Adipocyte (in vitro differentiated cells): ENCODE results near the gene SLC35G6.
A peak's percentile ranks its signal among the peaks of the same experiment; 100 is the strongest.
"Not testable (repeated sequence)": the region's sequence is repeated elsewhere in the genome, so short reads cannot be mapped to it uniquely, and the experiment has no call there.

Experiments
- DNase-seq: peaks from one replicate; pipeline ENCODE4 v3.0.0-alpha.2; 2015; ENCODE audit warnings: low read depth
- H3K27me3 ChIP-seq: replicated peaks from 2 replicates; pipeline ENCODE4 v1.7.0; 2013; ENCODE audit warnings: mild to moderate bottlenecking, low read length, moderate library complexity; ENCODE audit not compliant: control insufficient read depth, insufficient read depth
- H3K36me3 ChIP-seq: 2 replicates; pipeline ENCODE4 v1.7.0; 2013; ENCODE audit warnings: low read length, mild to moderate bottlenecking, moderate library complexity; ENCODE audit not compliant: control insufficient read depth, insufficient read depth, severe bottlenecking
- H3K4me1 ChIP-seq: 2 replicates; pipeline ENCODE4 v1.7.0; 2013; ENCODE audit warnings: mild to moderate bottlenecking, low read length, moderate library complexity; ENCODE audit not compliant: control insufficient read depth, insufficient read depth
- H3K4me3 ChIP-seq: 2 replicates; pipeline ENCODE4 v1.7.0; 2013; ENCODE audit warnings: mild to moderate bottlenecking, low read length, moderate library complexity
- H3K9ac ChIP-seq: 2 replicates; pipeline ENCODE4 v1.7.0; 2013; ENCODE audit warnings: mild to moderate bottlenecking, low read length, moderate library complexity
- H3K9me3 ChIP-seq: 2 replicates; pipeline ENCODE4 v1.7.0; 2013; ENCODE audit warnings: mild to moderate bottlenecking, low read length, moderate library complexity; ENCODE audit not compliant: control insufficient read depth

Gene SLC35G6

GRCh38 chr17:7463372-7463846 lies 17.8 kb upstream of the SLC35G6 start:
- peaks cover 27% of the 10 kb centered on the region for H3K4me1 ChIP-seq
- DNase-seq = no peak
- no peak overlapping the region for H3K4me3 ChIP-seq
- H3K9me3 ChIP-seq = no peaks in the 10 kb centered on the region
- H3K27me3 ChIP-seq = no peaks in the 10 kb centered on the region
- H3K36me3 ChIP-seq = peaks cover 36% of the 10 kb centered on the region
- H3K9ac ChIP-seq = no peak overlapping the region

- Histone ChIP-seq H3K4me3 (no peak overlapping the region), H3K9me3 (no peaks in the 10 kb centered on the region), H3K36me3 (peaks cover 38% of the 10 kb centered on the region), H3K27me3 (no peaks in the 10 kb centered on the region), H3K9ac (no peak overlapping the region), H3K4me1 (peaks cover 29% of the 10 kb centered on the region)
- DNase-seq = no peak
Measured at GRCh38 chr17:7464081-7464480, 17.2 kb upstream of the SLC35G6 start.

- Histone ChIP-seq H3K9me3 (no peaks in the 10 kb centered on the region), H3K4me3 (no peak overlapping the region), H3K4me1 (peaks cover 21% of the 10 kb centered on the region), H3K9ac (no peak overlapping the region), H3K27me3 (no peaks in the 10 kb centered on the region), H3K36me3 (peaks cover 38% of the 10 kb centered on the region)
- DNase-seq = no peak
Measured at GRCh38 chr17:7465597-7466275, 15.5 kb upstream of the SLC35G6 start.

- DNase-seq = no peak
- peaks cover 35% of the 10 kb centered on the region for H3K36me3 ChIP-seq
- H3K27me3 ChIP-seq = no peaks in the 10 kb centered on the region
- no peaks in the 10 kb centered on the region for H3K9me3 ChIP-seq
- H3K9ac ChIP-seq = peak overlapping the region; percentile 33
- no peak overlapping the region for H3K4me3 ChIP-seq
- H3K4me1 ChIP-seq = peaks cover 22% of the 10 kb centered on the region
Measured at GRCh38 chr17:7466318-7466638, 15.0 kb upstream of the SLC35G6 start.

GRCh38 chr17:7466639-7467341 lies 14.5 kb upstream of the SLC35G6 start:
- no peak overlapping the region for H3K4me3 ChIP-seq
- H3K27me3 ChIP-seq = no peaks in the 10 kb centered on the region
- peak overlapping the region; percentile 33 for H3K9ac ChIP-seq
- no peak for DNase-seq
- H3K4me1 ChIP-seq = peaks cover 20% of the 10 kb centered on the region
- H3K36me3 ChIP-seq = peaks cover 31% of the 10 kb centered on the region
- no peaks in the 10 kb centered on the region for H3K9me3 ChIP-seq

- Histone ChIP-seq H3K36me3 (peaks cover 26% of the 10 kb centered on the region), H3K9ac (no peak overlapping the region), H3K27me3 (no peaks in the 10 kb centered on the region), H3K4me1 (peaks cover 20% of the 10 kb centered on the region), H3K9me3 (no peaks in the 10 kb centered on the region), H3K4me3 (no peak overlapping the region)
- no peak for DNase-seq
Measured at GRCh38 chr17:7467498-7467897, 13.7 kb upstream of the SLC35G6 start.

GRCh38 chr17:7468290-7468689 lies 13.0 kb upstream of the SLC35G6 start:
- no peak for DNase-seq
- H3K27me3 ChIP-seq = no peaks in the 10 kb centered on the region
- H3K4me3 ChIP-seq = no peak overlapping the region
- H3K9ac ChIP-seq = no peak overlapping the region
- H3K9me3 ChIP-seq = no peaks in the 10 kb centered on the region
- H3K4me1 ChIP-seq = peaks cover 20% of the 10 kb centered on the region
- H3K36me3 ChIP-seq = peaks cover 18% of the 10 kb centered on the region

- H3K4me3 ChIP-seq = no peak overlapping the region
- H3K36me3 ChIP-seq = peaks cover 12% of the 10 kb centered on the region
- no peak for DNase-seq
- H3K9ac ChIP-seq = no peak overlapping the region
- H3K4me1 ChIP-seq = peaks cover 20% of the 10 kb centered on the region
- no peaks in the 10 kb centered on the region for H3K27me3 ChIP-seq
- H3K9me3 ChIP-seq = no peaks in the 10 kb centered on the region
Measured at GRCh38 chr17:7468804-7469389, 12.3 kb upstream of the SLC35G6 start.

GRCh38 chr17:7469843-7470242 lies 11.4 kb upstream of the SLC35G6 start:
- H3K9ac ChIP-seq, DNase-seq, H3K27me3 ChIP-seq, H3K9me3 ChIP-seq, H3K4me3 ChIP-seq: not testable (repeated sequence)
- peaks cover 25% of the 10 kb centered on the region for H3K4me1 ChIP-seq
- peaks cover 12% of the 10 kb centered on the region for H3K36me3 ChIP-seq

- not testable (repeated sequence) for H3K4me3 ChIP-seq, H3K9me3 ChIP-seq, H3K9ac ChIP-seq, H3K36me3 ChIP-seq, DNase-seq, H3K27me3 ChIP-seq
- H3K4me1 ChIP-seq = peaks cover 31% of the 10 kb centered on the region
Measured at GRCh38 chr17:7470457-7470973, 10.7 kb upstream of the SLC35G6 start.

- no peak overlapping the region for H3K4me3 ChIP-seq
- DNase-seq = no peak
- no peaks in the 10 kb centered on the region for H3K27me3 ChIP-seq
- no peaks in the 10 kb centered on the region for H3K9me3 ChIP-seq
- no peak overlapping the region for H3K9ac ChIP-seq
- peaks cover 37% of the 10 kb centered on the region for H3K4me1 ChIP-seq
- H3K36me3 ChIP-seq = peaks cover 6% of the 10 kb centered on the region
Measured at GRCh38 chr17:7471729-7472128, 9.5 kb upstream of the SLC35G6 start.
